Testis (tissue), 3 donors: Measurements from ENCODE around the gene ANK2. TPM values are rescaled to one million over a fixed set of nuclear protein-coding genes. Genes with fewer than 3 reads are reported as not detected.

Experiments
- DNase-seq: peaks from one replicate; pipeline ENCODE4 v3.0.0-alpha.2; 2019
- H3K27ac ChIP-seq, 2 donors: fragments of 200-600 bp; sonication (generic); one replicate each; pipeline ENCODE4 v1.5.1; 2019
- H3K27me3 ChIP-seq: fragments of 200-600 bp; sonication (generic); one replicate; pipeline ENCODE4 v1.5.1; 2019
- H3K36me3 ChIP-seq: fragments of 200-600 bp; sonication (generic); one replicate; pipeline ENCODE4 v1.5.1; 2017; ENCODE audit warnings: low read depth; ENCODE audit errors: missing control alignments
- H3K4me1 ChIP-seq: fragments of 200-600 bp; sonication (generic); one replicate; pipeline ENCODE4 v1.5.1; 2019
- H3K4me3 ChIP-seq, 2 donors: fragments of 200-600 bp; sonication (generic); one replicate each; pipeline ENCODE4 v1.5.1; 2017 to 2019
- H3K9me3 ChIP-seq: fragments of 200-600 bp; sonication (generic); one replicate; pipeline ENCODE4 v1.5.1; 2017
- CTCF ChIP-seq, 3 experiments: fragments of 450-650 bp in 2 of 3; fragments of 200-600 bp in 1 of 3; sonication (generic) in 1 of 3; IDR thresholded peaks; one replicate each; pipeline ENCODE4 v1.5.1; 2016 to 2019; ENCODE audit warnings: antibody characterized with exemption in 3 of 3, mild to moderate bottlenecking in 2 of 3, moderate library complexity in 1 of 3
- POLR2A ChIP-seq: fragments of 450-650 bp; IDR thresholded peaks from one replicate; pipeline ENCODE4 v1.6.1; 2017; ENCODE audit warnings: antibody characterized with exemption, mild to moderate bottlenecking, moderate library complexity
- WGBS, 2 donors: methylation state at CpG; one replicate each; pipeline ENCODE4 v1.1.5; 2018; 5-methylcytosine and 5-hydroxymethylcytosine counted together
- intact Hi-C: fragments of 100-400 bp; cut with DNase I; formaldehyde crosslinking; loops from one replicate; pipeline ENCODE4 v1.15.1; 2023; ENCODE audit warnings: low total_unique reads
- polyA plus RNA-seq: library from polyadenylated mRNA; stranded (reverse); fragments of 350-450 nt; fragmentation: Illumina TruSeq; extraction: RNeasy Lipid Tissue Mini Kit (QIAGEN cat#74804); gene quantifications from one replicate; pipeline ENCODE4 v1.2.3, GENCODE V29; 2014; ENCODE audit warnings: low read depth, low replicate concordance; ENCODE audit not compliant: insufficient read depth
- total RNA-seq, 2 donors: library from RNA; depleted of rRNA; stranded (reverse); fragments of >200 nt; gene quantifications; one replicate each; pipeline ENCODE4 v1.2.3, GENCODE V29; 2016

The ANK2 gene
- total and polyA plus RNA-seq, 3 donors from 2014 or later: 28.0 to 40.0 (median 28.6) TPM

GRCh38 chr4:113080050-113080449 is 30.6 kb downstream of the ANK2 start:
- 80 to 82% methylated on average over 9 of the region's 9 CpGs for WGBS, 2 donors
- Histone ChIP-seq H3K4me1 (no peaks in the 10 kb centered on the region), H3K9me3 (no peaks in the 10 kb centered on the region), H3K36me3 (no peaks in the 10 kb centered on the region), H3K27me3 (no peaks in the 10 kb centered on the region), H3K27ac (no peak overlapping the region), H3K4me3 (no peak overlapping the region)
- intact Hi-C loops: no loop called here
- no peak for TF ChIP-seq POLR2A
- TF ChIP-seq CTCF (IDR thresholded peaks at IDR 0.05): no peak
- DNase-seq: no peak

GRCh38 chr4:113080624-113081023 is 31.2 kb downstream of the ANK2 start:
- H3K27me3 ChIP-seq: no peaks in the 10 kb centered on the region
- intact Hi-C loops: no loop called here
- H3K9me3 ChIP-seq: no peaks in the 10 kb centered on the region
- no peak overlapping the region for H3K4me3 ChIP-seq
- 57 to 69% methylated on average over 2 of the region's 2 CpGs for WGBS, 2 donors
- H3K27ac ChIP-seq: no peak overlapping the region
- DNase-seq: no peak
- H3K36me3 ChIP-seq: no peaks in the 10 kb centered on the region
- H3K4me1 ChIP-seq: no peaks in the 10 kb centered on the region
- TF ChIP-seq POLR2A (no peak), CTCF (IDR thresholded peaks at IDR 0.05) (no peak)

- H3K9me3 ChIP-seq: no peaks in the 10 kb centered on the region
- 93 to 95% methylated on average over 1 of the region's 1 CpG for WGBS, 2 donors
- intact Hi-C loops: no loop called here
- no peak for DNase-seq
- no peak overlapping the region for H3K27ac ChIP-seq
- no peaks in the 10 kb centered on the region for H3K4me1 ChIP-seq
- no peaks in the 10 kb centered on the region for H3K36me3 ChIP-seq
- no peaks in the 10 kb centered on the region for H3K27me3 ChIP-seq
- TF ChIP-seq CTCF (IDR thresholded peaks at IDR 0.05) (no peak), POLR2A (no peak)
- H3K4me3 ChIP-seq: no peak overlapping the region
These were observed 33.9 kb downstream of the ANK2 start for GRCh38 chr4:113083346-113083745.

GRCh38 chr4:113086172-113086695 is 36.8 kb downstream of the ANK2 start:
- intact Hi-C loops: no loop called here
- Histone ChIP-seq H3K27me3 (no peaks in the 10 kb centered on the region), H3K9me3 (no peaks in the 10 kb centered on the region), H3K27ac (no peak overlapping the region), H3K4me1 (no peaks in the 10 kb centered on the region), H3K4me3 (no peak overlapping the region), H3K36me3 (no peaks in the 10 kb centered on the region)
- WGBS, 2 donors: 51 to 69% methylated on average over 2 of the region's 2 CpGs
- TF ChIP-seq CTCF (IDR thresholded peaks at IDR 0.05) (no peak), POLR2A (no peak)
- no peak for DNase-seq

GRCh38 chr4:113088050-113088449 is 38.6 kb downstream of the ANK2 start:
- Histone ChIP-seq H3K4me1 (no peaks in the 10 kb centered on the region), H3K27me3 (no peaks in the 10 kb centered on the region), H3K4me3 (no peak overlapping the region), H3K27ac (no peak overlapping the region), H3K9me3 (no peaks in the 10 kb centered on the region), H3K36me3 (no peaks in the 10 kb centered on the region)
- TF ChIP-seq POLR2A: no peak
- no peak for TF ChIP-seq CTCF (IDR thresholded peaks at IDR 0.05)
- WGBS, 2 donors: 92 to 98% methylated on average over 1 of the region's 1 CpG
- intact Hi-C loops: no loop called here
- no peak for DNase-seq
